Stimulated activated naive CD4-positive, alpha-beta T cell (primary cell): ENCODE data around the gene CRPPA.
"Not testable (repeated sequence)": the region's sequence is repeated elsewhere in the genome, so short reads cannot be mapped to it uniquely, and the experiment has no call there.

Experiments used
- DNase-seq, 6 experiments: peaks; one replicate each; lab custom pipeline; 2025; lab: John Stamatoyannopoulos, UW

Gene CRPPA

DNA sequence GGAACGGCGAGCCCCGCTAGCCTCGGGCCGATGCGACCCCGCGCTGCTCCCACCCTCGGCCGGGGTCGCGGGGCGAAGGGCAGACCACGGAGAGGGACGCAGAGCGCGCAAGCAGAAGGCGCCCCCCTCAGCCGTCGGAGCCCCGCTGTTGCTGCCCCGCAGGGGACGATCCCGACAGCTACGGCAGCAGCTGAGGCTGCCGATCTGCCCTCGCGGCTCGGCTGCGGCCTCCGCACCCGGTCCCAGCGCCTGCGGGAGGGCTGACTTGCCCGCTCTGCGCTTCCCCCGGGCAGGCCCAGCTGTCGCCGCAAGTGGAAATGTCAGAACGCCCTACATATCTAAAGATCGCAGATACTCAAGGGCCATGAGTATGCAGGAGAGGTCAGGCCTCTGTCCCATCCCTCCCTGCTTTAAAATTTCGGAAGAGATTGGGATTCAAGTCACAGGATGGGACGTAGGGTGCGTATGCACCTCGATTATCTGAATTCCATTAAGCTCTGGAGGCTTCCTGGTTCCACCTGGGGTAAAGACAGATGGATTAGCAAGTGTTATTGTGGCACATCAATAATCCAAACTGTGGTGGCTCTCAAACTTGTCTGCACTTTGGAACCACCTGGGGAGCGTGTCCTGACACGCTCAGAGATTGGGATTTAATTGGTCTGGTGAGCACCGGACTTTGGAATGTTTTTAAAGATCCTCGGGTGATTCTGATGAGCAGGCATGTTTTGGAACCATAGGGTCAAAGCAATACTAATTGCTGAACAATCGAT lies at the start of gene CRPPA:
Gene CRPPA, minus strand, starts transcription at position 206 of the 770 bp plus-strand sequence. CDS start 216 bp downstream, outside the sequence.
- peak in 4 of 6 experiments; percentile 12 to 58 (median 47) for DNase-seq

- DNase-seq, result no peak
These were observed 44.4 kb upstream of the CRPPA start, which contains the start of gene SOSTDC1 for GRCh38 chr7:16465469-16466361. TSS of gene SOSTDC1 (minus strand) at chr7:16465738. CDS start at chr7:16465668, 70 bp downstream.

DNA sequence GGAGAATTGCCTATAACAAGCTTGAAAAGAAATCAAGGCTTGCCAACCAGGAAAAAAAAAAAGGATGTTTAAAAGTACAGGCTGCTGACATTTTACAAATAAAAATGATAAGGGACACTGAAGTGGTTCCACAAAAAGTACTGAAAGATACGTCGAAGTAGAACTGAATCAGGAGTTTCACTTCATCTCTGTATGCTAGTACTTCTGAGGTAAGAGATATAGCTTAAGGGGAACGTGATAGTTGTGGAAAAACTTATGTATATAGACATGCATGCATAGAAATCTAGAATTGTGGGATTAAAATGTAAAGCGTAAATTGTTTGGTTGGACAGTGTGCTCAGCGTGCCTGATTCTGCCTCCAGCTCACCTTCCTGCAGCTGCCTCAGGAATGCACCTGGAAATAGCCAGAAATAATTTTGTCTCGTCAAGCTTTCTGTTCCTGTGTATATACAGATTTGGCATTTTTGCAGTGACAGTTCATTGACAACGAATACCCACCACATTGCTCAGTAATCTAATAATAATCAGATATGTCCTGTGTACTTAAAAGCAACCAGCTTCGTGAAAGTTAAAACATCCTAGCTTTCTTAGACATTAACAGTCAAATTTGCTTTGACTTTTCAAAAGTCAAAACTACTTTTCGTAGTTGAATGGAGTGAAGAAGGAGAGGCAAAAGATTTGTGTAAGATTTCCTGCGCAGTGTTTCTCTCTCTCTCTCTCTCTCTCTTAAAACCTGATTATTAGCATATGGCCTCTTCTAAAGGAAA lies 42.8 kb upstream of the CRPPA start:
- no peak for DNase-seq

GRCh38 chr7:16463520-16463919 lies 42.2 kb upstream of the CRPPA start:
- DNase-seq, result no peak

DNA sequence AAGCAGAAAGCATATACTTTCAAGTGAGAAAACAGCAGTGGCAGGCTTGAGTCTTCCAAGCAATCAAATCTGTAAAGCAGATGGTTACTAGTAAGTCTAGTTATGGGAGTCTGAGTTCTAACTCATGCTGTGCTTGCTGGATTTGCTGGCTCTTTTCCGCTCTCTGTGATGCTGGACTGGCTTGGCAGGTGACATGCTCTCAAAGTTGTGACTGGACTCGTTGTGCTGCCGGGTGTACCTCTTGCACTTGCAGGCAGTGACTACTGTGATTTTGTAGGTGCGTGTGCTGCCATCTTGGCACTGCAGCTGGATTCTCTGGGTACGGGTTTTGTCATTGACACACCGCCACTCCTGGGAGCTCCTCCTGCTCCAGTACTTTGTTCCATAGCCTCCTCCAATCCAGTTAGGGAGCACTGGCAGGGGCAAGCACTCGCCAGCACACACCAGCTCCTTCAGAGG lies 41.1 kb upstream of the CRPPA start:
- no peak for DNase-seq

DNA sequence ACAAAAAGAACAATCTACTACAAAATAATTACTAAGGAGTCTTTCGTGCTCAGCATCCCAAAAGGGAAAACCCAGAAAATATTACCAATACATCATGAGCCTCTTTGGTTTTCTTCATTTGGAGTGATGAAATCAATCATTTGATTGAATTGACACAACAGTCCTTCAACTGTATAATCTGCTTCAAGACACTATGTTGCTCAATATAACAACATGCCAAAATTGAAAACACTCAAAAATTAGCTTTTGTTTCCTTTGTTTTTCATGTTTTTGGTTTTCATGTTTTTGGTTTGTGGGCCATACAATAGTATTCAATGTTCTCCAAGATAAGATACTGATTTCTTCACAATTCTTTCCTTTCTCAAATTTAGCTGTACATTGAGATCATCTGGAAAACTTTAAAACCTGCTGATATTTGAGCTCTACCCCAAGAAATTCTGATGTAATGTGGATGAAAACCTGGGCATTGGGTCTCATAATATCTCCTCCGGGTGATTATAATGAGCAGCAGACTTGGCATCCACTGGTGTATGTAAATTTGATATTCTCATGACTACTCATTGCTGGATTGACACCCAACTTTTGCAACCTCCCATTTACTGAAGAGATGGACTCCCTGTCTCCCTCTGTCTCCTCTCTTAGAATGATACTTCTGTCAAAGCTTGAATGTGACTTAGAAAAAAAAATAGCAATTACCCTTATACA lies 39.6 kb upstream of the CRPPA start:
- no peak for DNase-seq

- DNase-seq, result not testable (repeated sequence)
These were observed 35.0 kb upstream of the CRPPA start for GRCh38 chr7:16456303-16456702.

DNA sequence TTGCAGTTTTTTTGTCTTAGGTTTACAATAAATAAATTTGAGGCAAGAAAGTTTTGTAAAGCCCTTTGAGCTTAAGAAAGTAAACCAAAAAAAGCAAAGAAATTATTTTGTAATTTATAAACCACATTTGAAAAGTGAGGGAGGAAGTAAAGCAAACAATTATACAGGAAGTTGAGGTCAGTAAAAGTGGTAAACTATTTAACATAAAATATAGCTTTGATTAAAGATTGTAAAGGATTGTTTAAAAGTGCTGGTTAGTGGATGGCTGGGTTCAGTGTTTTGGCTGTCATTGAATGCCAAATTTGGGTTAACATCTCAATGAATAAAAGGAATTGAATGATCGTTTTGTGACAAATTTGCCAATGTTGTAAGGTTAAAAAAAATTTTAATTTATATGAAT lies 34.3 kb upstream of the CRPPA start:
- no peak for DNase-seq

- DNase-seq, result no peak
These were observed 29.0 kb upstream of the CRPPA start for GRCh38 chr7:16450366-16450765.

GRCh38 chr7:16447876-16448275 lies 26.5 kb upstream of the CRPPA start:
- no peak for DNase-seq

- no peak for DNase-seq
These were observed 25.2 kb upstream of the CRPPA start for GRCh38 chr7:16446508-16446907.

- not testable (repeated sequence) for DNase-seq
These were observed 22.5 kb upstream of the CRPPA start for GRCh38 chr7:16443871-16444270.

- no peak for DNase-seq
These were observed 17.6 kb upstream of the CRPPA start for GRCh38 chr7:16438988-16439387.

- DNase-seq, result no peak
These were observed 15.0 kb upstream of the CRPPA start for GRCh38 chr7:16436306-16436705.

DNA sequence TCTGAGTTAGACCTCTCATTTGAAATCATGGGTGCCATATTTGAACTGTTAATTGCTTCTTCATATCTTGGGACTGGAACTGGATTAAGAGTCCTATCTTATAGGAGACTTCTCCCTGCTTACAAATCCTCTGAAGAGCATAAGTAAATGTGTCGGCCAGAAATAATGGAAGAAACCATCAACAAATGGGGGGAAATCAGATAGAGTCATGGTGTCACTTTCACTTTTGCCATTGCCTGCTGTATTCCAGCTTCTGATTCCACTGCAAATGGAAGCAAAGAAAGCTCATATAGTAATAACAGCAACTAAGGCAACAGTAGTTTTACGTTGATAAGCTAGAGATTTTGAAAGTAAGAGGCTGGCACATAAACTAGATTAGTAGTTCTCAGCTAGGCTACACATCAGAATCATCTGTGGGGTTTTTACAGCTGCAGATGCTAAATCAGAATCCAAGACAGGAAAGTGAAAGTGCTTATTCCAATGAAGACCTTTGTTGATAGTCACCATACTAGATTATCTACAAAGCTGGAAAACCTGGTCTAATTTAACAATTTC lies 12.3 kb upstream of the CRPPA start:
- DNase-seq, result no peak

- DNase-seq, result no peak
These were observed 11.0 kb upstream of the CRPPA start for GRCh38 chr7:16432425-16432731.

DNA sequence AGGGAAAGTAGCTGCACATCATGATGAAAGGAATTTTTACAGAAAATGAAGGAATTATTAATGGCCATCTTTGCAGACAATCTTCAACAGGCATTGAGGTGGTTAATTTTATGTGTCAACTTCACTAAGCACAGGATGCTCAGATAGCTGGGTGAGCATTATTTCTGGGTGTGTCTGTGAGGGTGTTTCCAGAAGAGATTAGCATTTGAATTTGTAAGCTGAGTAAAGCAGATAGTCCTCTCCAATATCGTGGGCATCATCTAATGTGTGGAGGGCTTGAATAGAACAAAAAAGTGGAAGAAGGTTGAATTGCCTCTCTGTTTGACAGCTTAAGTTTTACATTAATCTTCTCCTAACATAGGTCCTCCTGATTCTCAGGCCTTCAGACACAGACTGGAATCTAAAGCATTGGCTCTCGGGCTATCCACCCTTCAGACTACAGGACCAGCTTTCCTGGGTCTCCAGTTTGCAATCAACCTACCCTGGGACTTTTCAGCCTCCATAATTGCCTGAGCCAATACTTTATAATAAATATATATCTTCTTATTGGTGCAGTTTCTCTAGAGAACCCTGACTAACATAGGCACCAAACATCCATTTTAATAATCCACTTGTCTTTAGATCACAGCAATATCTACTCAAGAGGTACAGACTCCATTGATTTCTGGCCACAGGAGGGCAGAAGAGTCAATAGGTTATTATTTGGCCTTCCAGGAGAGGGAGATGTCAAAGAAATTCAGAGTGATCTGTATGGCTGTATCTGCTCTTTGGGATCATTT lies 10.5 kb upstream of the CRPPA start:
- DNase-seq, result peak in 5 of 6 experiments; percentile 1 to 27 (median 10)

DNA sequence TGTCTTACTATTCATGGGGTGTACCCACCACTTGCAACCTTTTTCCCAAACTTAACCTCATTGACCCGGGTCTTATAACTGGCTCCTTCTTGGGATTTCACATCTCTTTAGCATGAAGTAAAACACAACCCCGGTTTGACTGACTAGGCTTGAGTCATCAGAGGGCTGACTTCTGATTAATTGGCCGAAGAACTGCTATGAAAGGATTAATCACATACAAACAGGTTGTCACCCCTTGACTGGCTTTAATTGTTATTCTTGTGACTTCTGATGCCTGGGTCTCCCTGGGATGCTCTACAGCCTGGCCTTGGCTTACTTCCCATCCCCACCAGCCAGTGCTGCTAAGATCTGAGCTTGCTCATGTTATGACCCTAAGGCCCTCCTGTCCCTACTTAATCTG lies 8.8 kb upstream of the CRPPA start:
- DNase-seq, result no peak

DNA sequence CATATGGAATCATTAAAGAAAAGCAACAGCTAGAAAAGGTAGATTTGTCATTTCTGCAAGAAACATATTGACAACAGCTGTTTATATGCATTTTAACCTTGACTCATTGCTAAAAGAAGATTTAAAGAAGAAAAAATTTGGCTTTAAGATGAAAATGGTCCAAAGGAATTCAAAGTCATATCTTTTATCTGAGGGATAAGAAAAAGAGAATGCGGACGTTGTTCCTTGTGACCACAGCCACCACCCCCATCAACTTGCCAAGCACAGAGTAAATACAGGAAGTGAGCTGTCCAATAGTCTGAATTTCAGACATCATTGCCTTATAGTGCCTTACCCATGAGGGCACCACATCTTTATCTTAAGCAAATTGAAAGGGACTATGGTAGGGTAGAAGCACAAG lies 7.3 kb upstream of the CRPPA start:
- no peak for DNase-seq

DNA sequence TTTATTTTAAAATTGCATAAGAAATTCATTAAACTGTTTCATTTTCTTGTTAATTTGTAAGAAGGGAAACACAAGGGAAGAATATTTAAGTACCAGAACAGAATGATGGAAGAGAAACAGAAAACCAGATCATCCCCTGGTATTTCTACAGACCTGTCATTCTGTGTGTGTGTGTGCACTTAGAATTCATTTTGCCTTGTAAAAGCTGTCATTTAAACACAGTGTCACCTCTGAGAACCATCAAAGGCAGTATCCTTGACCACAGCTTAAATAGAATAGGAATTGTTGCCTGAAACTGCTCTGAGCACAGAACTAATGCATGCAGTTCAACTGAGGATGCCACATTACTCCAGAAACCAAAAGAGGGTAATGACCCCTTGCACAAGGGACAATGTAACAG lies 6.8 kb upstream of the CRPPA start:
- no peak for DNase-seq
